Hematopoietic multipotent progenitor cell (in vitro differentiated cells): Measurements from ENCODE around the gene CRBN. TPM values are rescaled to one million over a fixed set of nuclear protein-coding genes. Genes with fewer than 3 reads are reported as not detected.

Source experiments
- DNase-seq, 3 donors: peaks; one replicate each; pipeline ENCODE4 v3.0.0-alpha.2; 2011 to 2015; ENCODE audit warnings: low read depth in 2 of 3, low spot score in 2 of 3
- total RNA-seq: library from RNA; depleted of rRNA; stranded (reverse); fragments of >200 nt; gene quantifications from one replicate; pipeline ENCODE4 v1.2.3, GENCODE V29; 2012

CRBN gene
- total RNA-seq, result 107 TPM

GRCh38 chr3:3179407-3180094 is at the start of gene CRBN:
TSS of gene CRBN (minus strand) at chr3:3179691. CDS start at chr3:3179687, 4 bp downstream.
- DNase-seq, result peak; percentile 83 to 90 (median 89)

DNA sequence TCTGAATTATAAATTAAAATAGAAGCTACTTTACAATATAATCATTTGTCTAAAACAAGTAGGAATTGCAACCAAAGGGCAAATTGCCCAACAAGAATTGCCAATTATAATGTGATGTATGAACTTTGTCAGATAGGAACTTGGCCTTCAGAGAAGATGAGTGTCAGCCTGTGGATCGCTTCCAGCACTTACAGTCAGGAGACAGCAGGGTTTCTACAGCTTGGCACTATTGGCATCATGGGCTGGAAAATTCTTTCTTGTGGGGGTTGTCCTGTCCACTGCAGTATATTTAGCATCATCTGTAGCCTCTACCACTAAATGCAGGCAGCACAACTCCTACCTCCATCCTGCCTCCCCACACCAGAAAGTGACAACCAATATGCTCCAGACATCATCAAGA is 48.1 kb upstream of the CRBN start:
- no peak for DNase-seq

DNA sequence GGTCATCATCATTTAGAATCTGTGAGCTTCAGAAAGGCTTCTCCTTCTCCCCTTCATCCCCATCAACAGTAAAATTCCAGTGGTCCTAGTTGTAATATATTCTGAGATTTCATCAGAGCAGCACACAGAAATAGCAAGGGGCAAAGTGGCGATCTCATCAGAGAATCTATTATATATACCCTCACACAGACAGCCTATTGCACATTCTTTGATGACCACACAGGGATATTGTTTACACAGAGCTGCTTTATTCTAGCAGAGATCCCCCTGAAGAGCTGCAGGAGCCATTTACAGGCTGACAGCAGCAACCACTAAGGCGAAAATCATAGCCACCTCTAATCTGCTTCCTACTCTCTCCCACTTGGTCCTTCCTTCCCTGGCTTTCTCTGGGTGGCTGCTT is 42.0 kb upstream of the CRBN start:
- no peak for DNase-seq

DNA sequence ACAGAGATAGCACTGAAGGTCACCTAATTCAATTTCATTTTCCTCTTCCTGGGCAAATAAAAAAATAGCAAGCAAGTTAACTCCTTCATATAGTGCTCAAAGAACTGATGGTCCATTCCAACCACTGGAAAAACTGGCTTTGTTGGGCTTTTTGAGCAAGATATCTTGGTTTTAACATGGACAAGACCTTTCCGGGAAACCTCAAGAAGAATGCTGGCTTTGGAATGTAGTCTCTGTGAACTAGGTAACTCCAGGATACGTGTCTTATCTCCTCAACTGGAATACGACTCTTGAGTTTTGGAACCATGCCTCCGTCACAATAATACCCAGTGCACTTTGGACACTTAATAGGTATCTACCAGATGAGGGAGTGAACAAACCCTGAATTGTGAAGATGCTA is 36.9 kb upstream of the CRBN start:
- DNase-seq, result no peak

- DNase-seq, result no peak
Measured at GRCh38 chr3:3212781-3213440, 33.4 kb upstream of the CRBN start.

DNA sequence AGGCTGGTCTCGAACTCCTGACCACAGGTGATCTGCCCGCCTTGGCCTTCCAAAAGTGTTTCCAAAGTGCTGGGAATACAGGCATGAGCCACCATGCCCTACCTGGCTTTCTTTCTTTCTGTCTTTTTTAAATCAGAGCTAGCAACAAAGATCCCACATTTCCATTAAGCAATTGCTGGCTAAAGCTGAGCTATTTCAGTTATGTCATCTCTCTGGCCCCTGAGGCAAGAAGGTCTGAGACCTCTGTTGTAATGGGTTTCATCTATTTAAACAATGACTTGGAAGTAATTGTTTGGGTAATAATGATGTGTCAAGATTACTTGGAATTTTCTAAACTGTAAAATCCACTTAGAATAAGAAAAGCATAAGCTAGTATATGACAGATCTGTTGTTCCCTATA is 30.2 kb upstream of the CRBN start:
- DNase-seq, result no peak

- no peak for DNase-seq
Measured at GRCh38 chr3:3209057-3209456, 29.6 kb upstream of the CRBN start.

DNA sequence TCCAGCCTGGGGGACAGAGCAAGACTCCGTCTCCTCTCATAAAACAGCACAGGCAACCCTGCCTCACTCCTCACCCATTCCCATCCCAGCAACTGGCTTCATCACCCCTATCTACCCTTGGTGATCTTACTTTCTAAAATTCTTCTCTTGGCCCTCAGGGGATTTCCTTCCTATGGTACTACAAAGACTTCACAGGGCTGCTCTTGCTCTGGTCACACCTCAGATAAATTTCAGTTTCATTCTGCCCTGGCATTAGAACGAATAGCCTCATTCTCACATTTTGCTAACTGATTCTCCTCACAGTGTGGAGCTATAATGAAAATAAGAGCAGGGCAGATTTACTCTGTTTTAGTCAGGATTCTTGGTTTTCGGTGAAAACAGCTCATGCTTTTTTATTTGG is 22.1 kb upstream of the CRBN start:
- no peak for DNase-seq

DNA sequence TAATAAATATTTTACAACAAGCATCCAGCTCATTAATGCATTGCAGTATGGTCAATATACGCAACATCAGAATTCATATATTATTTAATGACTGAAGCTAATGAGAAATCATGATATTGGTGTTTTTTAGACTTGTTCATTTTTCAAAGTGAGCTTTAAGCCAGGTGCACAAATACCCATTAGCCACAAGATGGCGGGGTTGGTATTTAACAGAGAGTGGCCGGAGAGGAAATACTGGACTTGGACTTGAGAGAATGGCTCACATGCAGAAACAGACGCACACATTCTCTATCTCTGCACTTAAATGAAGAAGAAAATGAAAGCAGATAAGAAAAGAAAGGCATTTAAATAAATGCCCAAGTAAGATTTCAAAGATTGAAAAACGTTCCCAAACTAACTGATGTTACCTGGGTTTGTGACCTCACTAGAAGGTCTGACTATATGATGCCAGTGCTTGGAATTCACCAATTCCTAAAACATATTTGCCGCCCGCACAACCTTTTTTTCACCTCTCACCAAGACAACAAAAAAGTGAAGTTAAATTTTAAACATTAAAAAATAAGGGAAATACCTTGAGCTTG is 21.2 kb upstream of the CRBN start:
- DNase-seq, result peak in 2 of 3 donors; percentile 60 to 86

DNA sequence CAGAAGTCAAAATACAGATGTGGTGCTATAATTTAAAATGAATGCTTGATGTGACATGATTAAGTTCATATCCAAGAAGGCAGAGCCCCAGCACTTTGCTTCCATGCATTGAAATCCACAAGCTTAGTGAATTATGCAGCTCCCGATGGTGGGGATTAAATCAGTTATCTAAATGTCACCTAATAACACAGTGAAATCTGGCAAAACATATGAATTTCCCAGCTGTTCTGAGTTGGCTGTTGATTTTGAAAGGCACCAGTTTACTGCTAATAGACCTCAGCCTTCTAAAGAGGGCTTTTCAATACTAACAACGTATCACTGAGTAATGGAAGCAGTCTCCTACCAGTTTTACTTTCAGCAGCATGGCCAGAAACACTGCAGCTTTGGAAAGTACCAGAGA is 19.8 kb upstream of the CRBN start:
- no peak for DNase-seq

DNA sequence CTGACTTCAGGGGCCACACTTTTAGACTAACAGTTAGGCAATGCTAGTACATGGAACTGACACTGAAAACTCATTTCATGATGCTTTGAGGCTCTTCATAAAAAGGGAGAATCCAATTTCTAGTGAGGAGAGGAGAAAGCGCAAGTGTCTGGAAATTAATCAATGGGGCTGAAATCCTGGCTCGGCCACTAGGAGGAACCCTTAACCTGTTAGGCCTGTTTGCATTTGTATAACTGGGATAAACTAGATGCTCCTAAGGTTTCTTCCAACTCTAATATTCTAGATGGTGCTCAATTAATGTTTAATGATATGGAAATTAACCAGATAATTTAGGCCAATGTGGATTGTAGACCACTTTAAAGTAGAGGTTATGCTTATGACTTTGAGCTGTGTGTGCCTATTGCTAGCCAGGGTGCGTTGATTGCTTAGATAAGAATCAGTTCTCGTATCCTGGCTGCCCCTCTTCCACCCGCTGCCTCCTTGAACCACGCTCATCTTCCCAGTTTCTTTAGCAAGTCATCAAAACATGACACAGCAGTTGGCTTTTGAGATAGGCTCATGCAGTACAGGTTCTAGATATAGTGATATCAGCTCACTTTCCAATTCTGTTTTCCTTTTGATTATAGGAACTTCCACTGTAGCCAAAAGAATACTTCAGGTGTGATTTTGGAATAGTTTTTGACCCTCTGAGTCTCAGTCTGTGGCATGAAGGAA is 16.8 kb upstream of the CRBN start:
- peak in 1 of 3 donors; percentile 33 for DNase-seq

DNA sequence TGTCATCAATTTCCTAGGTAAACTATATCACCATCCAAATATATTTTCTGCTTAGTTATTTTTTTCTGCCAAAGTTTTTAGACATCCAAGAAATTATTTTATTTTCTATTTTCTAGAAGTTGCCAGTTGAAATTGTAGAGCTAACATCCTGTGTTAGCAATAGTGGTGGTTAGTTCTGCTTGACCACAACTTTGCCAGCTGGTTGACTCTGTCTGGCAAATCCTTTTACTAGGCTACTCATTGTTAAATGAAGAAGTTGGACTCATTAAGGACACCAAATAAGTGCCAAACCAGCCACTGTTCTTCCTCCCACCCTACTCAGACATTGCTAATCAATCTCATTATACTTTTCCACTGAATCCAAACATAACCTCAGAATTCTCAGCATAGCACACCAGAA is 15.4 kb upstream of the CRBN start:
- peak in 1 of 3 donors; percentile 40 for DNase-seq

GRCh38 chr3:3192286-3192675 is 12.8 kb upstream of the CRBN start:
- no peak for DNase-seq

DNA sequence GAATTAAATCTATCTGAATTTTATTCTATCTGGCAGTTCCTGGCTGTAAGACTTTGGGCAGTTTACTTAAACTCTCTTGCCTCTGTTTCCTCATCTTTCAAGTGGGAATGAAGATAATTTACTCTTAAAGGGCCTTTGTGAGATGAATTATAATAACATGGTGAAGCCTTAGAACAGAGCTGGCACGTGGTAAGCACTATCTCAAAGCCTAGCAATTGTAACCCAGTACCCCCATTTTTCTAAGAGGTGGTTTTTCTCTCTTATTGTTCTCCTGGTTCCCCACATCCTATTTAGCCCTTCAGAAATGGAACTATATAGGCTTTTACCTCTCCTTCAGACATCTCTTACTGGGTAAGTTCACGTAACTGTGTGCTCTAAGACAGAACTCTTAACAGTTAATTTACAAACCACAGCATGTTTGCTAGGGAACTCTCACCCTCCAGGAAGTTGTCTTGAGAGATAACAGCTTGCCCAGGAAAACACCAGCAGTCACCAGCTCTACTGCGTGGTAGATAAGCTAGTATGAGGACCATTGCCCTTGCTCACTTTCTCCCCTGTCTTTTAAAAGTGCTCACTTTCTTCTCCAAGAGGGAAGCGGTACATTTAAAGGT is 12.3 kb upstream of the CRBN start:
- DNase-seq, result peak in 2 of 3 donors; percentile 74 to 87

DNA sequence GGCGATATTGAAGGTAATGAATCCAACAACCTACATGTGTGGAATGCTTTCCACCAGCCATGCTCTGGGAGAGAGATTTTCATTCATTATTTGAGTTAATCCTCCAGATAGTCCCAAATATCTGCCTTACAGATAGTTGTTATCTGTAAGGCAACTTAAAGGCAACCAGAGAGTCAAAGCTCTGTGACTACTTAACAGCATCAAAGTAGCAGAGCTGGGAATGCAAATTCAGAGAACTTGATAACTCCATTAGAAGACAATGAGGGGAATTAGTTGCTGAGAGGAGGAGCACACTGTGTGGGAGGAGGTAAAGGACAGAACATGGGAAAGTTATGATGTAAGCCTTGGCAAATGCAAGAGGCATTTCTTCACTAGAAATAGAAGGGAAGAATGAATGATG is 10.5 kb upstream of the CRBN start:
- no peak for DNase-seq

GRCh38 chr3:3189102-3189727 is 9.7 kb upstream of the CRBN start:
- DNase-seq, result no peak

GRCh38 chr3:3184876-3185275 is 5.4 kb upstream of the CRBN start:
- no peak for DNase-seq

- no peak for DNase-seq
Measured at GRCh38 chr3:3180456-3180855, 965 bp upstream of the CRBN start.

- no peak for DNase-seq
Measured at GRCh38 chr3:3178498-3179328, 778 bp downstream of the CRBN start.
